SK-N-SH (cell line): ENCODE results near the gene CCDC106. TPM values are rescaled to one million over a fixed set of nuclear protein-coding genes. Genes with fewer than 3 reads are reported as not detected.

Experiments
- CTCF ChIA-PET: fragments of 300-600, 350-600 bp; formaldehyde crosslinking; extraction: SDS; loops from one replicate; lab custom pipeline; 2021; lab: Yijun Ruan, JAX
- POLR2A ChIA-PET: fragments of 350-600 bp; sonication (Branson Sonifier 250); formaldehyde crosslinking; extraction: SDS; loops from one replicate; lab custom pipeline; 2020; ENCODE audit warnings: antibody characterized with exemption, inconsistent platforms; lab: Yijun Ruan, JAX
- DNase-seq: peaks from one replicate; pipeline ENCODE4 v3.0.0; 2012
- H2AFZ ChIP-seq: fragments of 200-600 bp; sonication (generic); 2 replicates; pipeline ENCODE4 v1.8.1; 2016; ENCODE audit warnings: antibody characterized with exemption, mild to moderate bottlenecking, low read depth
- H3F3A ChIP-seq: fragments of 200-600 bp; sonication (generic); replicated peaks from 2 replicates; pipeline ENCODE3; 2016; ENCODE audit warnings: antibody characterized with exemption, mild to moderate bottlenecking; ENCODE audit not compliant: insufficient read depth
- H3K27ac ChIP-seq, 2 experiments: fragments of 200-500 bp in 1 of 2; fragments of 200-600 bp in 1 of 2; sonication (Bioruptor generic) in 1 of 2; sonication (generic), shearing (Covaris generic) in 1 of 2; 2 replicates each; pipeline versions ENCODE4 v1.5.1 to v1.6.1; 2014 to 2016; ENCODE audit warnings: low read depth in 2 of 2, inconsistent platforms in 1 of 2, low read length in 1 of 2, mild to moderate bottlenecking in 1 of 2, mixed read lengths in 1 of 2
- H3K27me3 ChIP-seq: fragments of 200-600 bp; sonication (generic), shearing (Covaris generic); 2 replicates; pipeline ENCODE4 v1.6.1; 2016; ENCODE audit warnings: mixed run types; ENCODE audit not compliant: insufficient read depth
- H3K36me3 ChIP-seq, 2 experiments: fragments of 200-500 bp in 1 of 2; fragments of 200-600 bp in 1 of 2; sonication (Bioruptor generic) in 1 of 2; sonication (generic) in 1 of 2; replicated peaks in 1 of 2; 2 replicates each; pipeline versions ENCODE3 to v1.5.1; 2014 to 2016; ENCODE audit warnings: low read length in 1 of 2, mild to moderate bottlenecking in 1 of 2; ENCODE audit not compliant: insufficient read depth in 2 of 2, control insufficient read depth in 1 of 2
- H3K4me1 ChIP-seq, 2 experiments: fragments of 200-500 bp in 1 of 2; fragments of 200-600 bp in 1 of 2; sonication (Bioruptor generic) in 1 of 2; sonication (generic), shearing (Covaris generic) in 1 of 2; 2 replicates each; pipeline versions ENCODE4 v1.5.1 to v1.6.1; 2014 to 2016; ENCODE audit warnings: low read depth in 1 of 2, low read length in 1 of 2, mixed run types in 1 of 2; ENCODE audit not compliant: insufficient read depth in 2 of 2, control insufficient read depth in 1 of 2
- H3K4me2 ChIP-seq: fragments of 200-600 bp; sonication (generic), shearing (Covaris generic); 2 replicates; pipeline ENCODE4 v1.6.1; 2017; ENCODE audit warnings: mixed run types
- H3K4me3 ChIP-seq, 2 experiments: fragments of 200-500 bp in 1 of 2; fragments of 200-600 bp in 1 of 2; sonication (Bioruptor generic) in 1 of 2; sonication (generic), shearing (Covaris generic) in 1 of 2; 2 replicates each; pipeline versions ENCODE4 v1.5.1 to v1.8.1; 2014 to 2016; ENCODE audit warnings: low read depth in 2 of 2, inconsistent platforms in 1 of 2, low read length in 1 of 2, mild to moderate bottlenecking in 1 of 2, mixed read lengths in 1 of 2, moderate library complexity in 1 of 2
- H3K79me2 ChIP-seq: fragments of 200-600 bp; sonication (generic); 2 replicates; pipeline ENCODE4 v1.8.1; 2017; ENCODE audit warnings: mild to moderate bottlenecking; ENCODE audit not compliant: insufficient read depth
- H3K9ac ChIP-seq: fragments of 200-600 bp; sonication (generic); 2 replicates; pipeline ENCODE4 v1.6.1; 2017; ENCODE audit warnings: mixed run types
- H3K9me2 ChIP-seq: fragments of 200-600 bp; sonication (generic); 2 replicates; pipeline ENCODE4 v1.6.1; 2017; ENCODE audit warnings: mixed run types
- H3K9me3 ChIP-seq: fragments of 200-600 bp; sonication (generic); 2 replicates; pipeline ENCODE4 v1.6.1; 2017; ENCODE audit warnings: mixed run types, mild to moderate bottlenecking, moderate library complexity
- H4K20me1 ChIP-seq: fragments of 200-600 bp; sonication (generic); 2 replicates; pipeline ENCODE4 v1.6.1; 2017; ENCODE audit warnings: mild to moderate bottlenecking, mixed run types; ENCODE audit not compliant: insufficient read depth
- CHD2 ChIP-seq: fragments of 150-350 bp; IDR thresholded peaks from 2 replicates; pipeline ENCODE4 v1.6.1; 2018; ENCODE audit warnings: low read length; ENCODE audit not compliant: partially characterized antibody
- EP300 ChIP-seq, 2 experiments: IDR thresholded peaks; 2 replicates each; pipeline versions ENCODE4 v1.4.0 to v1.6.1; 2012; ENCODE audit warnings: borderline replicate concordance in 1 of 2, low read depth in 1 of 2, low read length in 1 of 2
- FOXM1 ChIP-seq: IDR thresholded peaks from 2 replicates; pipeline ENCODE4 v1.4.0; 2012; ENCODE audit warnings: low read depth, mild to moderate bottlenecking
- JUND ChIP-seq: IDR thresholded peaks from 2 replicates; pipeline ENCODE4 v1.4.0; 2012
- NFIC ChIP-seq: IDR thresholded peaks from 2 replicates; pipeline ENCODE4 v1.4.0; 2012; ENCODE audit warnings: borderline replicate concordance
- POLR2AphosphoS5 ChIP-seq: IDR thresholded peaks from 2 replicates; pipeline ENCODE4 v1.6.1; 2012; ENCODE audit warnings: low read depth, low read length
- RFX5 ChIP-seq: IDR thresholded peaks from 2 replicates; pipeline ENCODE4 v1.6.1; 2012; ENCODE audit warnings: mild to moderate bottlenecking, improper control_type of control experiment, low read length
- RXRA ChIP-seq: IDR thresholded peaks from 2 replicates; pipeline ENCODE4 v1.4.0; 2012; ENCODE audit warnings: low read depth, mild to moderate bottlenecking, borderline replicate concordance
- SIN3A ChIP-seq: IDR thresholded peaks from 2 replicates; pipeline ENCODE4 v1.6.1; 2012; ENCODE audit warnings: low read depth, mild to moderate bottlenecking, low read length, moderate library complexity, borderline replicate concordance
- SMC3 ChIP-seq: IDR thresholded peaks from 2 replicates; pipeline ENCODE4 v1.6.1; 2012; ENCODE audit warnings: low read depth, low read length, improper control_type of control experiment
- WGBS: methylation state at CpG from one replicate; pipeline ENCODE4 v1.1.6; 2017; ENCODE audit warnings: low lambda C conversion rate; 5-methylcytosine and 5-hydroxymethylcytosine counted together
- polyA plus RNA-seq, 3 experiments: library from polyadenylated mRNA; depleted of rRNA; stranded (reverse); fragments of >200 nt; gene quantifications; 2 replicates each; pipeline ENCODE4 v1.2.3, GENCODE V29; 2012
- TF ChIP-seq, protein P1 (sequence below): fragments of 200-600 bp; sonication (generic); IDR thresholded peaks from 2 replicates; pipeline ENCODE4 v1.6.1; 2017; ENCODE audit warnings: antibody characterized with exemption, mild to moderate bottlenecking, moderate library complexity
- TF ChIP-seq, protein P2 (sequence below): IDR thresholded peaks from 2 replicates; pipeline ENCODE4 v1.4.0; 2012; ENCODE audit warnings: low read depth, borderline replicate concordance
- TF ChIP-seq, protein P3 (sequence below): IDR thresholded peaks from 2 replicates; pipeline ENCODE4 v1.4.0; 2012; ENCODE audit warnings: low read depth, borderline replicate concordance
- TF ChIP-seq, protein P4 (sequence below): IDR thresholded peaks from 2 replicates; pipeline ENCODE4 v1.4.0; 2012; ENCODE audit warnings: low read depth
- TF ChIP-seq, protein P5 (sequence below): IDR thresholded peaks from 2 replicates; pipeline ENCODE4 v1.6.1; 2012; ENCODE audit warnings: mild to moderate bottlenecking, low read depth, low read length, moderate library complexity

The CCDC106 gene
- polyA plus RNA-seq, 1 of the 3 experiments (the other 2 are of a cell fraction) = 27.1 TPM

DNA sequence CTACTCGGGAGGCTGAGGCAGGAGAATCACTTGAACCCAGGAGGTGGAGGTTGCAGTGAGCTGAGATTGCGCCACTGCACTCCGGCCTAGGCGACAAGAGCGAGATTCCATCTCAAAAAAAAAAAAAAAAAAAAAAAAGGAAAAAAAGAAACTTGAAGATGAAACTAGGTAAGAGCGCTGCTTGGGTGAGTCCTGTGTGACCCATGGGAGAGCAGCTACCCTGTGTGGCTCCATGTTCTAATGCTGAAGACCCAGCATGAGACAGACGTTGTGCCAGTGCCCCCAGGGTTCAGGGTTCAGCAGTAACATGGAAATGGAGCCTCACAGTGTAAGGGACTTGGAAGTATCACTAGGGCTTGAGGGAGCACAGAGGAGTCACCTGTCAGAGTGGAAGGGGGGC, 29.6 kb upstream of the CCDC106 start:
- Histone ChIP-seq H2AFZ (no peak overlapping the region), H3K4me1 (no peaks in the 10 kb centered on the region), H3K9me3 (no peaks in the 10 kb centered on the region), H3K4me2 (no peak overlapping the region), H3K36me3 (peaks cover 0 to 32% of the 10 kb centered on the region in 2 experiments), H3K9me2 (no peaks in the 10 kb centered on the region), H3K4me3 (no peak overlapping the region), H3K27ac (no peak overlapping the region), H3K79me2 (peaks cover 7% of the 10 kb centered on the region; the same call in 1 of the 2 replicates), H3K27me3 (no peaks in the 10 kb centered on the region), H4K20me1 (no peaks in the 10 kb centered on the region), H3K9ac (no peak overlapping the region), H3F3A (peaks cover 12% of the 10 kb centered on the region)
- DNase-seq = no peak
- TF ChIP-seq JUND (0 out of 2 replicates have a peak, but pooled peaks have one; percentile 6), POLR2AphosphoS5 (no peak), RFX5 (no peak)
- TF ChIP-seq, protein P1, sequence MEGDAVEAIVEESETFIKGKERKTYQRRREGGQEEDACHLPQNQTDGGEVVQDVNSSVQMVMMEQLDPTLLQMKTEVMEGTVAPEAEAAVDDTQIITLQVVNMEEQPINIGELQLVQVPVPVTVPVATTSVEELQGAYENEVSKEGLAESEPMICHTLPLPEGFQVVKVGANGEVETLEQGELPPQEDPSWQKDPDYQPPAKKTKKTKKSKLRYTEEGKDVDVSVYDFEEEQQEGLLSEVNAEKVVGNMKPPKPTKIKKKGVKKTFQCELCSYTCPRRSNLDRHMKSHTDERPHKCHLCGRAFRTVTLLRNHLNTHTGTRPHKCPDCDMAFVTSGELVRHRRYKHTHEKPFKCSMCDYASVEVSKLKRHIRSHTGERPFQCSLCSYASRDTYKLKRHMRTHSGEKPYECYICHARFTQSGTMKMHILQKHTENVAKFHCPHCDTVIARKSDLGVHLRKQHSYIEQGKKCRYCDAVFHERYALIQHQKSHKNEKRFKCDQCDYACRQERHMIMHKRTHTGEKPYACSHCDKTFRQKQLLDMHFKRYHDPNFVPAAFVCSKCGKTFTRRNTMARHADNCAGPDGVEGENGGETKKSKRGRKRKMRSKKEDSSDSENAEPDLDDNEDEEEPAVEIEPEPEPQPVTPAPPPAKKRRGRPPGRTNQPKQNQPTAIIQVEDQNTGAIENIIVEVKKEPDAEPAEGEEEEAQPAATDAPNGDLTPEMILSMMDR = no peak
- ChIA-PET POLR2A (interaction anchor here (3.1 kb wide), 1 partner anchor 12 kb away, joined by 10 read pairs; the partner anchor contains the start of gene ZNF865), CTCF (interaction anchor here (1.4 to 6.7 kb wide), 3 partner anchors 12 to 477 kb away, joined by 3 to 40 read pairs (median 4); no protein-coding TSS in a partner anchor)
- WGBS = 93% methylated on average over 7 of the region's 7 CpGs

DNA sequence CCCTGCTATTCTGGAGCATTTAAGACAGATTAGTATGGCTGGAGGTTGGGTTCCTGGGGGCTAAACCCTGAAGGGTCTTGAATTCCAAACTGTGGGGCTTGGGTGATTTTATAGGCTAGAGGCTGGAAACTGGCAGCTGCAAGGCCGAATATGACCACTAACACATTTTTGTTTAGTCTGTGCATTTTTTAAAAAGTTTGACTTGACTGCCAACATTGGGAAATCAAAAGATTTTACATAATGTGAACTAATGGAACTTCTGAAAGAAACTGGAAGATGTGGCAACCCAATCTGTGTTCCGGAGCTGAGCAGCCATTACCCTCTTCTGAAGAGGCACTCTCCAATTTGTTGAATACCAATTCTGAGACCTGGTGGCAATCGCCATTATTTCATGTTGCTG, 28.7 kb upstream of the CCDC106 start:
- no peak for DNase-seq
- Histone ChIP-seq H3K36me3 (peaks cover 0 to 29% of the 10 kb centered on the region in 2 experiments), H3K27me3 (no peaks in the 10 kb centered on the region), H3K79me2 (peaks cover 11% of the 10 kb centered on the region; the same call in 1 of the 2 replicates), H3K4me2 (no peak overlapping the region), H3K4me3 (no peak overlapping the region), H4K20me1 (no peaks in the 10 kb centered on the region), H3K9ac (no peak overlapping the region), H3K27ac (no peak overlapping the region), H3K9me3 (no peaks in the 10 kb centered on the region), H3F3A (peaks cover 12% of the 10 kb centered on the region), H2AFZ (no peak overlapping the region), H3K9me2 (no peaks in the 10 kb centered on the region), H3K4me1 (peaks cover 0 to 2% of the 10 kb centered on the region in 2 experiments; a peak in 1 of 4 replicates)
- POLR2A ChIA-PET = interaction anchor here (1.0 to 3.1 kb wide), 2 partner anchors 11 to 13 kb away, joined by 5 to 10 read pairs; partner anchors contain the start of gene ZNF865
- 95% methylated on average over 3 of the region's 3 CpGs for WGBS
- CTCF ChIA-PET = interaction anchor here (1.2 to 6.7 kb wide), 4 partner anchors 10 to 478 kb away, joined by 3 to 40 read pairs (median 4); no protein-coding TSS in a partner anchor
- TF ChIP-seq, protein P2, sequence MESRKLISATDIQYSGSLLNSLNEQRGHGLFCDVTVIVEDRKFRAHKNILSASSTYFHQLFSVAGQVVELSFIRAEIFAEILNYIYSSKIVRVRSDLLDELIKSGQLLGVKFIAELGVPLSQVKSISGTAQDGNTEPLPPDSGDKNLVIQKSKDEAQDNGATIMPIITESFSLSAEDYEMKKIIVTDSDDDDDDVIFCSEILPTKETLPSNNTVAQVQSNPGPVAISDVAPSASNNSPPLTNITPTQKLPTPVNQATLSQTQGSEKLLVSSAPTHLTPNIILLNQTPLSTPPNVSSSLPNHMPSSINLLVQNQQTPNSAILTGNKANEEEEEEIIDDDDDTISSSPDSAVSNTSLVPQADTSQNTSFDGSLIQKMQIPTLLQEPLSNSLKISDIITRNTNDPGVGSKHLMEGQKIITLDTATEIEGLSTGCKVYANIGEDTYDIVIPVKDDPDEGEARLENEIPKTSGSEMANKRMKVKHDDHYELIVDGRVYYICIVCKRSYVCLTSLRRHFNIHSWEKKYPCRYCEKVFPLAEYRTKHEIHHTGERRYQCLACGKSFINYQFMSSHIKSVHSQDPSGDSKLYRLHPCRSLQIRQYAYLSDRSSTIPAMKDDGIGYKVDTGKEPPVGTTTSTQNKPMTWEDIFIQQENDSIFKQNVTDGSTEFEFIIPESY = no peak
- TF ChIP-seq SMC3 (no peak), NFIC (no peak), CHD2 (no peak), FOXM1 (no peak), SIN3A (no peak), EP300 (IDR thresholded peaks at IDR 0.05; ENCODE audit: borderline replicate concordance in 1 of 2, low read depth in 1 of 2, low read length in 1 of 2) (no peak), RFX5 (no peak), RXRA (no peak)
- TF ChIP-seq, protein P3, sequence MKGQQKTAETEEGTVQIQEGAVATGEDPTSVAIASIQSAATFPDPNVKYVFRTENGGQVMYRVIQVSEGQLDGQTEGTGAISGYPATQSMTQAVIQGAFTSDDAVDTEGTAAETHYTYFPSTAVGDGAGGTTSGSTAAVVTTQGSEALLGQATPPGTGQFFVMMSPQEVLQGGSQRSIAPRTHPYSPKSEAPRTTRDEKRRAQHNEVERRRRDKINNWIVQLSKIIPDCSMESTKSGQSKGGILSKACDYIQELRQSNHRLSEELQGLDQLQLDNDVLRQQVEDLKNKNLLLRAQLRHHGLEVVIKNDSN = no peak
- TF ChIP-seq, protein P4, sequence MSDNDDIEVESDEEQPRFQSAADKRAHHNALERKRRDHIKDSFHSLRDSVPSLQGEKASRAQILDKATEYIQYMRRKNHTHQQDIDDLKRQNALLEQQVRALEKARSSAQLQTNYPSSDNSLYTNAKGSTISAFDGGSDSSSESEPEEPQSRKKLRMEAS = no peak
- TF ChIP-seq, protein P5, sequence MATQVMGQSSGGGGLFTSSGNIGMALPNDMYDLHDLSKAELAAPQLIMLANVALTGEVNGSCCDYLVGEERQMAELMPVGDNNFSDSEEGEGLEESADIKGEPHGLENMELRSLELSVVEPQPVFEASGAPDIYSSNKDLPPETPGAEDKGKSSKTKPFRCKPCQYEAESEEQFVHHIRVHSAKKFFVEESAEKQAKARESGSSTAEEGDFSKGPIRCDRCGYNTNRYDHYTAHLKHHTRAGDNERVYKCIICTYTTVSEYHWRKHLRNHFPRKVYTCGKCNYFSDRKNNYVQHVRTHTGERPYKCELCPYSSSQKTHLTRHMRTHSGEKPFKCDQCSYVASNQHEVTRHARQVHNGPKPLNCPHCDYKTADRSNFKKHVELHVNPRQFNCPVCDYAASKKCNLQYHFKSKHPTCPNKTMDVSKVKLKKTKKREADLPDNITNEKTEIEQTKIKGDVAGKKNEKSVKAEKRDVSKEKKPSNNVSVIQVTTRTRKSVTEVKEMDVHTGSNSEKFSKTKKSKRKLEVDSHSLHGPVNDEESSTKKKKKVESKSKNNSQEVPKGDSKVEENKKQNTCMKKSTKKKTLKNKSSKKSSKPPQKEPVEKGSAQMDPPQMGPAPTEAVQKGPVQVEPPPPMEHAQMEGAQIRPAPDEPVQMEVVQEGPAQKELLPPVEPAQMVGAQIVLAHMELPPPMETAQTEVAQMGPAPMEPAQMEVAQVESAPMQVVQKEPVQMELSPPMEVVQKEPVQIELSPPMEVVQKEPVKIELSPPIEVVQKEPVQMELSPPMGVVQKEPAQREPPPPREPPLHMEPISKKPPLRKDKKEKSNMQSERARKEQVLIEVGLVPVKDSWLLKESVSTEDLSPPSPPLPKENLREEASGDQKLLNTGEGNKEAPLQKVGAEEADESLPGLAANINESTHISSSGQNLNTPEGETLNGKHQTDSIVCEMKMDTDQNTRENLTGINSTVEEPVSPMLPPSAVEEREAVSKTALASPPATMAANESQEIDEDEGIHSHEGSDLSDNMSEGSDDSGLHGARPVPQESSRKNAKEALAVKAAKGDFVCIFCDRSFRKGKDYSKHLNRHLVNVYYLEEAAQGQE = no peak
- TF ChIP-seq, protein P1 = no peak
